DND-41 (cell line): ENCODE results near the gene HGS.

Source experiments
- CTCF ChIP-seq: IDR thresholded peaks from 2 replicates; pipeline ENCODE4 v1.5.1; 2012; ENCODE audit warnings: borderline replicate concordance, low read length, moderate library complexity, mild to moderate bottlenecking; ENCODE audit not compliant: poor library complexity, severe bottlenecking; ENCODE audit errors: extremely low read depth
- EZH2 ChIP-seq: IDR thresholded peaks from 3 replicates; pipeline ENCODE4 v1.6.1; 2012; ENCODE audit warnings: borderline replicate concordance, low read depth, mild to moderate bottlenecking, moderate library complexity, low read length, inconsistent platforms; ENCODE audit not compliant: severe bottlenecking

GRCh38 chr17:81644496-81644895 is 39.3 kb upstream of the HGS start:
- TF ChIP-seq CTCF: no peak
- TF ChIP-seq EZH2: no peak
